Measurements from ENCODE around the gene TMEM178B.

GRCh38 chr7:141122736-141123135 lies 48.9 kb downstream of the TMEM178B start:
- TF ChIP-seq EZH2 (IDR thresholded peaks at IDR 0.05; ENCODE audit: borderline replicate concordance) = no peak
- no peak for TF ChIP-seq CTCF (IDR thresholded peaks at IDR 0.05; ENCODE audit: poor library complexity)
